CD4-positive, alpha-beta T cell treated with Interleukin-2 at 100 ng/mL for 4 hours (primary cell): Measurements from ENCODE around the gene SPATA32.

Source experiments
- DNase-seq: peaks from one replicate; pipeline ENCODE4 v3.0.0-alpha.2; 2020; ENCODE audit warnings: low spot score

The SPATA32 gene

GRCh38 chr17:45293413-45294211 lies 31.7 kb upstream of the SPATA32 start:
- DNase-seq, result peak; percentile 35

- DNase-seq, result no peak
Observed at GRCh38 chr17:45292696-45293412, 31.0 kb upstream of the SPATA32 start.

- DNase-seq, result no peak
Observed at GRCh38 chr17:45291171-45291805, 29.4 kb upstream of the SPATA32 start.

- no peak for DNase-seq
Observed at GRCh38 chr17:45290269-45290765, 28.4 kb upstream of the SPATA32 start.

- no peak for DNase-seq
Observed at GRCh38 chr17:45289301-45290268, 27.7 kb upstream of the SPATA32 start.

GRCh38 chr17:45288825-45289224 lies 26.9 kb upstream of the SPATA32 start:
- no peak for DNase-seq

- DNase-seq, result no peak
Observed at GRCh38 chr17:45287526-45288500, 25.9 kb upstream of the SPATA32 start.

GRCh38 chr17:45286286-45286685 lies 24.4 kb upstream of the SPATA32 start:
- DNase-seq, result no peak

- peak; percentile 36 for DNase-seq
Observed at GRCh38 chr17:45284176-45285140, 22.6 kb upstream of the SPATA32 start.

- DNase-seq, result no peak
Observed at GRCh38 chr17:45283711-45284110, 21.8 kb upstream of the SPATA32 start.

GRCh38 chr17:45282683-45283644 lies 21.1 kb upstream of the SPATA32 start:
- DNase-seq, result no peak

GRCh38 chr17:45279898-45280297 lies 18.0 kb upstream of the SPATA32 start:
- DNase-seq, result no peak

- no peak for DNase-seq
Observed at GRCh38 chr17:45277992-45278391, 16.1 kb upstream of the SPATA32 start.

- peak; percentile 91 for DNase-seq
Observed at GRCh38 chr17:45277216-45277849, 15.4 kb upstream of the SPATA32 start.

- no peak for DNase-seq
Observed at GRCh38 chr17:45276031-45276430, 14.1 kb upstream of the SPATA32 start.

- no peak for DNase-seq
Observed at GRCh38 chr17:45274033-45274432, 12.1 kb upstream of the SPATA32 start.

GRCh38 chr17:45273551-45273957 lies 11.7 kb upstream of the SPATA32 start:
- no peak for DNase-seq
